Stimulated activated CD4-positive, alpha-beta T cell treated with anti-CD3 and anti-CD28 coated beads, Interleukin-4, amount 100 ng/mL, for 24 hours (primary cell): ENCODE data around the gene SACS.

Source experiments
- DNase-seq: peaks from one replicate; pipeline ENCODE4 v3.0.0-alpha.2; 2020

Gene SACS

GRCh38 chr13:23433171-23434153 is at the start of gene SACS:
SACS (minus strand) TSS chr13:23433702; CDS start chr13:23411239, 22,463 bp downstream.
- DNase-seq: no peak

- no peak for DNase-seq
These were observed 46.8 kb upstream of the SACS start for GRCh38 chr13:23480324-23480723.

GRCh38 chr13:23477101-23477500 is 43.6 kb upstream of the SACS start:
- no peak for DNase-seq

GRCh38 chr13:23473221-23473620 is 39.7 kb upstream of the SACS start:
- no peak for DNase-seq

- DNase-seq: no peak
These were observed 38.7 kb upstream of the SACS start for GRCh38 chr13:23472189-23472588.

- no peak for DNase-seq
These were observed 37.5 kb upstream of the SACS start for GRCh38 chr13:23470790-23471614.

- DNase-seq: no peak
These were observed 36.5 kb upstream of the SACS start for GRCh38 chr13:23469951-23470421.

GRCh38 chr13:23468811-23469210 is 35.3 kb upstream of the SACS start:
- DNase-seq: no peak

- DNase-seq: no peak
These were observed 34.4 kb upstream of the SACS start for GRCh38 chr13:23467932-23468278.

GRCh38 chr13:23467048-23467931 is 33.8 kb upstream of the SACS start:
- DNase-seq: no peak

GRCh38 chr13:23466144-23467002 is 32.9 kb upstream of the SACS start:
- peak; percentile 67 for DNase-seq

GRCh38 chr13:23463661-23464060 is 30.2 kb upstream of the SACS start:
- DNase-seq: no peak

- DNase-seq: no peak
These were observed 29.5 kb upstream of the SACS start for GRCh38 chr13:23462815-23463559.

- no peak for DNase-seq
These were observed 28.0 kb upstream of the SACS start for GRCh38 chr13:23461544-23461943.

GRCh38 chr13:23460921-23461320 is 27.4 kb upstream of the SACS start:
- no peak for DNase-seq

GRCh38 chr13:23460309-23460708 is 26.8 kb upstream of the SACS start:
- no peak for DNase-seq

GRCh38 chr13:23458989-23459388 is 25.5 kb upstream of the SACS start:
- DNase-seq: no peak

GRCh38 chr13:23456437-23457210 is 23.1 kb upstream of the SACS start:
- DNase-seq: no peak

- no peak for DNase-seq
These were observed 22.1 kb upstream of the SACS start for GRCh38 chr13:23455401-23456185.
